ENCODE measurements around the gene ADH1C.
"Not testable (repeated sequence)": the region's sequence is repeated elsewhere in the genome, so short reads cannot be mapped to it uniquely, and the experiment has no call there.

Gene ADH1C

GRCh38 chr4:99356992-99357391, 4.4 kb upstream of the ADH1C start:
- no peak for DNase-seq

- DNase-seq: not testable (repeated sequence)
Observed at GRCh38 chr4:99356149-99356548, 3.6 kb upstream of the ADH1C start.

- no peak for DNase-seq
Observed at GRCh38 chr4:99351487-99351886, 1.1 kb downstream of the ADH1C start.

- DNase-seq: no peak
Observed at GRCh38 chr4:99349338-99349737, 3.2 kb downstream of the ADH1C start.

GRCh38 chr4:99342624-99343023, 9.9 kb downstream of the ADH1C start:
- not testable (repeated sequence) for DNase-seq

- DNase-seq: no peak
Observed at GRCh38 chr4:99341426-99341825, 11.1 kb downstream of the ADH1C start.

- DNase-seq: no peak
Observed at GRCh38 chr4:99339172-99339571, 13.4 kb downstream of the ADH1C start.

- no peak for DNase-seq
Observed at GRCh38 chr4:99336553-99336952, 16.0 kb downstream of the ADH1C start.

- DNase-seq: no peak
Observed at GRCh38 chr4:99334880-99335279, 17.7 kb downstream of the ADH1C start.

- no peak for DNase-seq
Observed at GRCh38 chr4:99330648-99331047, 21.9 kb downstream of the ADH1C start.

GRCh38 chr4:99329876-99330275, 22.7 kb downstream of the ADH1C start:
- no peak for DNase-seq

- no peak for DNase-seq
Observed at GRCh38 chr4:99324979-99325378, 27.6 kb downstream of the ADH1C start.

- DNase-seq: no peak
Observed at GRCh38 chr4:99324361-99324760, 28.2 kb downstream of the ADH1C start.

- no peak for DNase-seq
Observed at GRCh38 chr4:99323756-99324155, 28.8 kb downstream of the ADH1C start.

- no peak for DNase-seq
Observed at GRCh38 chr4:99321241-99322191, 31.0 kb downstream of the ADH1C start, which contains the start of gene ADH1B. Gene ADH1B, minus strand, starts transcription at chr4:99321401. Its CDS starts 70 bp downstream, at chr4:99321331.

- not testable (repeated sequence) for DNase-seq
Observed at GRCh38 chr4:99317811-99318210, 34.7 kb downstream of the ADH1C start.

GRCh38 chr4:99317354-99317753, 35.2 kb downstream of the ADH1C start:
- no peak for DNase-seq

GRCh38 chr4:99315839-99316238, 36.7 kb downstream of the ADH1C start:
- DNase-seq: no peak

GRCh38 chr4:99314211-99314610, 38.3 kb downstream of the ADH1C start:
- DNase-seq: no peak

GRCh38 chr4:99310389-99310788, 42.2 kb downstream of the ADH1C start:
- DNase-seq: no peak

GRCh38 chr4:99305638-99306400, 46.7 kb downstream of the ADH1C start:
- no peak for DNase-seq

GRCh38 chr4:99301376-99302164, 51.0 kb downstream of the ADH1C start:
- DNase-seq: no peak

- DNase-seq: peak; percentile 26
Observed at GRCh38 chr4:99300934-99301333, 51.6 kb downstream of the ADH1C start.

Data from NCI-H510A treated with DMSO at 0.1 percent for 48 hours (cell line).